ENCODE results near the gene EIF4G2. TPM values are rescaled to one million over a fixed set of nuclear protein-coding genes. Genes with fewer than 3 reads are reported as not detected.
"Not testable (repeated sequence)": the region's sequence is repeated elsewhere in the genome, so short reads cannot be mapped to it uniquely, and the experiment has no call there.

EIF4G2 gene
- total RNA-seq, 2 donors from 2014 or later = 1,073 to 1,080 TPM

GRCh38 chr11:10823152-10823579 lies 14.4 kb upstream of the EIF4G2 start:
- TF ChIP-seq, protein P1, sequence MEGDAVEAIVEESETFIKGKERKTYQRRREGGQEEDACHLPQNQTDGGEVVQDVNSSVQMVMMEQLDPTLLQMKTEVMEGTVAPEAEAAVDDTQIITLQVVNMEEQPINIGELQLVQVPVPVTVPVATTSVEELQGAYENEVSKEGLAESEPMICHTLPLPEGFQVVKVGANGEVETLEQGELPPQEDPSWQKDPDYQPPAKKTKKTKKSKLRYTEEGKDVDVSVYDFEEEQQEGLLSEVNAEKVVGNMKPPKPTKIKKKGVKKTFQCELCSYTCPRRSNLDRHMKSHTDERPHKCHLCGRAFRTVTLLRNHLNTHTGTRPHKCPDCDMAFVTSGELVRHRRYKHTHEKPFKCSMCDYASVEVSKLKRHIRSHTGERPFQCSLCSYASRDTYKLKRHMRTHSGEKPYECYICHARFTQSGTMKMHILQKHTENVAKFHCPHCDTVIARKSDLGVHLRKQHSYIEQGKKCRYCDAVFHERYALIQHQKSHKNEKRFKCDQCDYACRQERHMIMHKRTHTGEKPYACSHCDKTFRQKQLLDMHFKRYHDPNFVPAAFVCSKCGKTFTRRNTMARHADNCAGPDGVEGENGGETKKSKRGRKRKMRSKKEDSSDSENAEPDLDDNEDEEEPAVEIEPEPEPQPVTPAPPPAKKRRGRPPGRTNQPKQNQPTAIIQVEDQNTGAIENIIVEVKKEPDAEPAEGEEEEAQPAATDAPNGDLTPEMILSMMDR (IDR thresholded peaks at IDR 0.05) = no peak
- intact Hi-C loops (cut with DNase I) = no loop called here
- no peak overlapping the region for H3K4me3 ChIP-seq
- H3K9ac ChIP-seq (ENCODE audit: low read depth in 2 of 2, low read length in 2 of 2) = no peak overlapping the region
- no peak for DNase-seq
- H3K9me3 ChIP-seq = no peaks in the 10 kb centered on the region
- H3K27me3 ChIP-seq = no peaks in the 10 kb centered on the region
- H3K27ac ChIP-seq = no peak overlapping the region
- H3K36me3 ChIP-seq = no peaks in the 10 kb centered on the region
- H3K4me1 ChIP-seq = no peaks in the 10 kb centered on the region

GRCh38 chr11:10822491-10822890 lies 13.8 kb upstream of the EIF4G2 start:
- H3K9me3 ChIP-seq; H3K36me3 ChIP-seq; H3K9ac ChIP-seq (ENCODE audit: low read depth in 2 of 2, low read length in 2 of 2); H3K27me3 ChIP-seq; H3K27ac ChIP-seq; H3K4me3 ChIP-seq; H3K4me1 ChIP-seq; DNase-seq; intact Hi-C loops (cut with DNase I): not testable (repeated sequence)

DNA sequence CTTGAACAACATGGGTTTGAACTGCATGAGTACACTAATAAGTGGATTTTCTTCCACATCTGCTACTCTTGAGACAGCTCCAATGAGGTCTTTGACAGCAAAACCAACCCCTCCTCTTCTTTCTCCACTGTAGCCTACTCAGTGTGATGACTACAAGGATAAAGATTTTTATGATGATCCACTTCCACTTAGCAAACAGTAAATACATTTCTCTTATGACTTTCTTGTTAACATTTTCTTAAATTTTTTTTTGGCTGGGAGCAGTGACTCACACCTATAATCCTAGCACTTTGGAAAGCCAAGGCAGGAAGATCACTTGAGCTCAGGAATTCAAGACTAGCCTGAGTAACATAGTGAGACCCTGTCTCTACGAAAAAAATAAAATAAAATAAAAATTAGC lies 9.9 kb upstream of the EIF4G2 start:
- no peak overlapping the region for H3K9ac ChIP-seq (ENCODE audit: low read depth in 2 of 2, low read length in 2 of 2)
- no peaks in the 10 kb centered on the region for H3K9me3 ChIP-seq
- H3K4me3 ChIP-seq = no peak overlapping the region
- TF ChIP-seq, protein P1 (IDR thresholded peaks at IDR 0.05) = no peak
- no peaks in the 10 kb centered on the region for H3K4me1 ChIP-seq
- H3K27ac ChIP-seq = no peak overlapping the region
- DNase-seq = no peak
- intact Hi-C loops (cut with DNase I) = no loop called here
- no peaks in the 10 kb centered on the region for H3K27me3 ChIP-seq
- no peaks in the 10 kb centered on the region for H3K36me3 ChIP-seq

GRCh38 chr11:10813945-10814344 lies 5.2 kb upstream of the EIF4G2 start:
- Histone ChIP-seq H3K9ac (ENCODE audit: low read depth in 2 of 2, low read length in 2 of 2) (no peak overlapping the region), H3K36me3 (no peaks in the 10 kb centered on the region), H3K27ac (no peak overlapping the region), H3K9me3 (no peaks in the 10 kb centered on the region), H3K4me1 (peaks cover 4% of the 10 kb centered on the region), H3K27me3 (no peaks in the 10 kb centered on the region), H3K4me3 (no peak overlapping the region)
- TF ChIP-seq, protein P1 (IDR thresholded peaks at IDR 0.05) = no peak
- intact Hi-C loops (cut with DNase I) = loop anchor here (5.0 kb wide), 1 partner anchor 33 kb away; no protein-coding TSS in a partner anchor
- no peak for DNase-seq

DNA sequence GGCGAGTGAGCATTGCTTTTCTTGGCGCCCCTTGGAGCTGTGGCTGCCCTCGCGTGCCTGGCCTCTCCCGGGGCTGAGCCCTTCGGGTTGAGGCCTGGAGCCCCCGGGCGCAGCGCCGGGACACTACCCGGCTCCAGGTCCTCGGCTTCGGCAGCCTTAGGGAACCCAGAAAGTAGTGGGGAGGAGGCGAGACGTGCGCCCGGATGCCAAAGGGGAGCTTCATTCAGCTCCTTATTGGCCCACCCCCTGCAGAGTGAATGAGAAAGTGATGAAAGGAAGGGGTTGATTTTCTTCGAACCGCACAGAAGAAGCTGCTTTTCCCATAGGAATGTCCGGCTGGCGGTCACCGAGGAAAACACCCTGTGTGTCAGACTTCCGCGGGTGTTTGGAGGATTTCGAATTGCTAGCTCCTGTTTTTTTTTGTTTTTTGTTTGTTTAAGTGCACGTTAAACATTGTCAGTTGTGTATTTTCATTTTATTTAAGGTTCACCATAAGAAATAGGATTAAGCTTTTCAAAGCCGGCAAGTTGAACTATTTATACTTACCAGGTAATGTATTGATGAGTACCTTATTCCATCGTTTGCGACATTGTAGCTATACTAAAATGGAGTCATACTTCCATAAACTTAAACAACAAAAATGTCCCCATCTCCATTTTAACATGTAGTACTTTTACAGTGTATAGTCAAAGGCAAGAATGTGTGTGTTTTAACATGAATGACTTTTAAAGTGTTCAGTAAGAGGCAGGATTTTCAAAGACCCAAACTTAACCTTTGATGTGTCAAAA lies 841 bp upstream of the EIF4G2 start:
- Histone ChIP-seq H3K27ac (peak overlapping the region; percentile 99), H3K4me3 (peak overlapping the region; percentile 95), H3K27me3 (no peaks in the 10 kb centered on the region), H3K36me3 (peaks cover 14% of the 10 kb centered on the region), H3K4me1 (peaks cover 10% of the 10 kb centered on the region), H3K9me3 (no peaks in the 10 kb centered on the region), H3K9ac (ENCODE audit: low read depth in 2 of 2, low read length in 2 of 2) (peak overlapping the region; percentile 88 to 96)
- peak; percentile 61 for DNase-seq
- TF ChIP-seq, protein P1 (IDR thresholded peaks at IDR 0.05) = no peak
- intact Hi-C loops (cut with DNase I) = loop anchor here (1.0 to 5.0 kb wide), 3 partner anchors 38 to 122 kb away; no protein-coding TSS in a partner anchor

DNA sequence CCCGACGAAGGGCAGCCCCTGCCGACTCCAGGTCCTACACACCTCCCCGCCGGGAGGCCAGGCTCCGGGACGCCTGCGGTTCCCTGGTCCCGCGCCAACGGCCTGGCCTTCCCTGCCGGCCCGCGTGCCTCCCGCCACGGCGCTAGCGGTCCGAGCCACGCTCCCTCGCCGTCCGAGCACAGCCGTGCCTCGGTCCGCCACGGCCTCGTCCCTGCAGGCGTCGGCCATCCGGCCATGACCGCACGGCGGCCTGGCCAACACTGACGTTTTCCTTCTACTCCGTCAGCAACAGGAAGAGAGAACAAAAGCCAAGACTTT lies 532 bp downstream of the EIF4G2 start:
- Histone ChIP-seq H3K36me3 (peaks cover 26% of the 10 kb centered on the region), H3K4me3 (peak overlapping the region; percentile 95), H3K27me3 (no peaks in the 10 kb centered on the region), H3K4me1 (peaks cover 10% of the 10 kb centered on the region), H3K27ac (peak overlapping the region; percentile 99), H3K9me3 (no peaks in the 10 kb centered on the region), H3K9ac (ENCODE audit: low read depth in 2 of 2, low read length in 2 of 2) (peak overlapping the region; percentile 96 to 99)
- TF ChIP-seq, protein P1 (IDR thresholded peaks at IDR 0.05) = no peak
- intact Hi-C loops (cut with DNase I) = no loop called here
- DNase-seq = no peak

Measured in colonic mucosa (tissue), 4 donors.